GM19099 (cell line): ENCODE measurements around the gene ARHGAP42.
A peak's percentile ranks its signal among the peaks of the same experiment; 100 is the strongest.

Experiments
- POLR2A ChIP-seq: IDR thresholded peaks from 3 replicates; pipeline ENCODE4 v1.6.1; 2011; ENCODE audit warnings: low read depth; ENCODE audit not compliant: insufficient read length; ENCODE audit errors: extremely low read depth

ARHGAP42 gene, protein sequence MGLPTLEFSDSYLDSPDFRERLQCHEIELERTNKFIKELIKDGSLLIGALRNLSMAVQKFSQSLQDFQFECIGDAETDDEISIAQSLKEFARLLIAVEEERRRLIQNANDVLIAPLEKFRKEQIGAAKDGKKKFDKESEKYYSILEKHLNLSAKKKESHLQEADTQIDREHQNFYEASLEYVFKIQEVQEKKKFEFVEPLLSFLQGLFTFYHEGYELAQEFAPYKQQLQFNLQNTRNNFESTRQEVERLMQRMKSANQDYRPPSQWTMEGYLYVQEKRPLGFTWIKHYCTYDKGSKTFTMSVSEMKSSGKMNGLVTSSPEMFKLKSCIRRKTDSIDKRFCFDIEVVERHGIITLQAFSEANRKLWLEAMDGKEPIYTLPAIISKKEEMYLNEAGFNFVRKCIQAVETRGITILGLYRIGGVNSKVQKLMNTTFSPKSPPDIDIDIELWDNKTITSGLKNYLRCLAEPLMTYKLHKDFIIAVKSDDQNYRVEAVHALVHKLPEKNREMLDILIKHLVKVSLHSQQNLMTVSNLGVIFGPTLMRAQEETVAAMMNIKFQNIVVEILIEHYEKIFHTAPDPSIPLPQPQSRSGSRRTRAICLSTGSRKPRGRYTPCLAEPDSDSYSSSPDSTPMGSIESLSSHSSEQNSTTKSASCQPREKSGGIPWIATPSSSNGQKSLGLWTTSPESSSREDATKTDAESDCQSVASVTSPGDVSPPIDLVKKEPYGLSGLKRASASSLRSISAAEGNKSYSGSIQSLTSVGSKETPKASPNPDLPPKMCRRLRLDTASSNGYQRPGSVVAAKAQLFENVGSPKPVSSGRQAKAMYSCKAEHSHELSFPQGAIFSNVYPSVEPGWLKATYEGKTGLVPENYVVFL

DNA sequence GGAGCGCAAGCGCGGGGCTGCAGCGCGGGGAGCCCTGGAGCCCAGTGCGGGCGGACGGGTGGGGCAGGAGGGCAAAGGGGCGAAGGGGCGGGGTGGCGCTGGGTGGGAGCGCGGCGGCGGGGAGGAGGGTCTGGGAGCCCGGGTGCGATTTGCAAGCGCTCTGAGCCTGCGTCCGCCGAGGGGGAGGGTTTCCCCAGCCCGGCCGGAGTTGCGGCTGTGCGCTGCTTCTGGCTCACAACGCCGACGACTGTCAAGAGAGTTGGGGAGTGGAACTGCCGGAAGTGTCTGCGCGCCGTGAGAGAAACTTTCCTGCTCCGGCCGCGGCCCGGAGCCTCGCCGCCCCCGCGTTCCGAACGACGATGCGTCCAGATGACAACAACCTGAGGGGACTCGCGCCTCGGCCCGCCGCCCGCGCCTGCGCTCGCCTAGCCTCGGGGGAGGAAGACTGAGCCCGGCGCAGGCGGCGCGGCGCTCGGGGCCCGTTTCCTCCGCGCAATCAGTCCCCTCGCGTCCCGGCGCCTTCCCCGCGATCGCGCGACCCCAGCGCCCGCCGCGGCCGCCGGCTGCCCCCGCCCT is at the start of gene ARHGAP42:
TSS of gene ARHGAP42 (plus strand) at position 235 of the 576 bp plus-strand sequence. CDS start 391 bp downstream, outside the sequence.
- peak; percentile 45 for TF ChIP-seq POLR2A

DNA sequence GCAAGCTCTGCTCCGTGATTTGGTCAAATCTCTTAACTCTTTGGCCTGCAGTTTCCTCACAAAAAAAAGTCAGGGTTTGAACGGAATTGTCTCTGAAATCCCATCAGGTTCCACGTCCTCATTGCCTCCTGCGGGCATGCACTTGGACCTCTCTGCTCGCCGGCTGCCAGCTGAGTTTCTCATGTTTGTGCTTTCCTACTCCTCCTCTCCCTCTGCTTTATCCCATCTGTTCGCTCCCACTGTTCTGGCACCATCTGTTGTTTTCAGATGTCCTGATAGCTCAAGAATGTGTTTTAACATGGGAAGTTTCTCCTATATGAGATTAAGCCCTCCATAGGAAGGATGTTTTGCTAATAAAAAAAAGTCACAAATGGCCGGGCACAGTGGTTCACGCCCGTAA is 49.4 kb upstream of the ARHGAP42 start:
- TF ChIP-seq POLR2A = no peak

DNA sequence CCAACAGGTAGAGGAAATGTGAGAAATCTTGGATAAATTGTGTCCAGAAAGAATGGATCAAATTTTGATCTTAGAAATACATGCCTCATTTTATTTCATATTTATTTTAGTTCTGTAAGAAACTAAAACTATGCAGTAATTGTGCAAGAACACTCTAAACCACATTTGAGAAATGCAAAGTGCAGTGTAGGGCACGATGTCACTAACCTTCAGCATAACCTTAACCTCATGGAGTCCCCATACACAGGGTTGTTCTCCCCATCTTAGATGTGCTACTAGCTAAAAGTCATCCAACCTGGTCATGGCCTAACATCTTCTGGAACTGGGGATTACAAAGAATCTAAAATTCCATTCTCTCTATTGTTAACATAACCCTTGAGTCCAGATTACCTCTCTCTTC is 48.4 kb upstream of the ARHGAP42 start:
- no peak for TF ChIP-seq POLR2A

DNA sequence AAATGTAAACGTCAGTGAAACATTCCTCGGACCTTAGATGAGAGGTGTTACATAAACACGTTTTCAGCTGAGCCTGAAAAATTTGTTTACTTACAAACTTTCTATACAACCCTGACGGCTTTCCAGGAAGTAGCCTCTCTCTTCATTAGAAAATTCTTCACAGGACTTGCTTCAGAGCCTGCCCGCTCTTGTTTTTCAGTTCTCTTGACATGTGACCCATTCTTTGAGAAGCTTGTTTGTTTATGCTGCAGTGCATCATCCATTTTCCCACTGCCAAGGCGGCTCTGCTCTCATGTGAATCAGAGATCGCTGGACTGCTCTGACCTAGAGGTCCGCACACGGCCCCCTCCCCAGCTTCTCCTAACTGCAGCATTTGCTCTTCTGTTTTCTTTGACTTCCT is 47.9 kb upstream of the ARHGAP42 start:
- no peak for TF ChIP-seq POLR2A

DNA sequence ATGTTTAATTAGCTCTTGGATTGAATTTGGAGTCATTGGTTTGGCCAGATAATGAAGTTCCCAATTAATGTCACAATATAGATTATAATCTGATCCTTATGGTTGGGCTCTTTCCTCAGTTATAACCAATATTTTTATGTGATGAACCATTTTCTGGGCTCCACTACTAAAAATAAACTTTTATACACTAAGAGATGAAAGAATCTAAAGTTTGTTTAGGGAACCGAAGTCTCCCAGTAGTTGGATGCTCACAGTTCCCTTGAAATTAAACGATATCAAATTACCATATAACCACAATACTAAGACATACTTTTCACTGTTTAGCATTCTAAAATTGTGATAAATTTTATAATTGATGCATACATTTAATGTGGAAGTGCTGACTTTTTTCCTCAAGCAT is 47.0 kb upstream of the ARHGAP42 start:
- no peak for TF ChIP-seq POLR2A

DNA sequence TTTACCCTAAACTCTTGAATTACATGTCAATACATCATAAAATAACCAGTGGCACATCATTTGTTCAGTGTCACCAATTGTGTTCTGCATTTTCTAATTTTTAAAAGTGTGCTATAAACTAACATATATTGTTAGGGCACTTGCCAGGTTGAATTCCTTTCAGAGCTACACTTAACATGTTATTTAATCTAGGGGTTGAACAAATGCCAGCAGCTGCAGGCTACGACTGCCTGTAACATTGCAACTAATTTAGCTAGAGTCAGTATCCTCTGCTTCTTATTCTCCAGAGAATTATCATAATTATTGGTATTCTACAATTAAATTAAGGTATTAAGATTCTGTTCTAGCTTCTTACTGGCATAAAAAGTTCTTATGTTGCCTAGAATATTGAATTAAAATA is 46.4 kb upstream of the ARHGAP42 start:
- no peak for TF ChIP-seq POLR2A

DNA sequence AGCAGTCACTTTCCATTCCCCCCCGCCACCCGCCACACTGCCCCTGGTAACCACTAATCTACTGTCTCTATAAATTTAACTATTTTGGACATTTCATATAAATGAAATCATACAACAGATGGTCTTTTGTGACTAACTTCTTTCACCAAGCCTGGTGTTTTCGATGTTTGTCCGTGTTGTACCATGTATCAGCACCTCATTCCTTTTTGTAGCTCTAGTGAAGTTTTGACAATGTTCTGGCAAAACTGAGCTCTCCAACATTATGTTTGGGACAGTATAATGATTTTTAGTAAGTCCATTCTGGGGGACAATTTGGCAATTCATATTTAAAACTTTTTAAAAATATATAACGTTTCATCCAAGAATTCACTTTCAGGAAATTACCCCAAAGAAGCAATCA is 45.6 kb upstream of the ARHGAP42 start:
- TF ChIP-seq POLR2A = no peak

DNA sequence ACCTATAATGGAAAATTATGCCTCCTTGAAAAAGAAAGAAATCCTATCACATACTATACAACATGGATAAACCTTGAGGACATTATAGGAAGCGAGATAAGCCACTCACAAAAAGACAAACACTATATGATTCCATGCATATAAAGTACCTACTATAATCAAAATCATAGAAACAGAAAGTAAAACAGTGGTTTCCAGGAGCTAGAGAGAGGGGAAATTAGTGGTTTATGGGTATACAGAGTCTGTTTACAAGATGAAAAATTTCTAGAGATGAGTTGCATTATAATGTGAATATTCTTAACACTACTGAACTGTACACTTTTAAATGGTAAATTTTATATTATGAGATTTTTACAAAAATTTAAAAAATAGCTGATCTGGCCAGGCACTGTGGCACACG is 40.5 kb upstream of the ARHGAP42 start:
- TF ChIP-seq POLR2A = no peak

DNA sequence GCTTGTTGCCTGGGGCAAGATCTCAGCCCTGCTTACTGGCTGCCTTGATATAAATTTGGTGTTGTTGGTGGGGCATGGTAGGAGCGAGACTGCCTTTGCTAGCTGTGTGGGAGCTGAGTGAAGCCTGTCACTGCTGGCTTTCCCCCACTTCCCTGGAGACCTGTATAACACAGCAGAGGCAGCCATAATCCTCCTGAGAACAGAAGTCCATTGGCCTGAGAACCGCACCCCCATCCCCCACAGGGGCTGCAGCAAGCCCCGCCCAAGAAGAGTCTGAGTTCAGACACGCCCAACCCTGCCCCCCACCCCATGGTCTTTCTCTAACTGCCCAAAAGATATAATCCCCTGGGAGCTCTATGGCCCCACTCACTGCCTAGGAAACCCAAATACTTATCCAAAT is 39.2 kb upstream of the ARHGAP42 start:
- TF ChIP-seq POLR2A = no peak

DNA sequence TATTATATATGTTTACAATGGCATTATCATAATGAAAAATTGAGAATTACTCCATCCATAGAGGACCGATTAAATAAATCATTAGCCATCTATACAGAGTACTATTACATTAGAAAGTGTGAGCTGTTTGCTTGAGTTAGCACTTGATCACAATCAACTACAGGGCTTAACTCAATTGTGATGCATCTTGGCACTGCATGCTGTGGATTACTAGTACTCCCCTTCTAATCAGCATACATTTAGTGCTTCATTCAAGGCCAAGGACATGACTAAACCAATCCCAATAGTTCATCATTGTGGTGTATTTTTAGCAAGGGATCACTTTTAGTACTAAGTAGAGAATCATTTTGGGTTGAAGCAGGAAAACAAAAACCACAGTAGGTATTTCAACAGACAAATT is 23.5 kb upstream of the ARHGAP42 start:
- TF ChIP-seq POLR2A = no peak

DNA sequence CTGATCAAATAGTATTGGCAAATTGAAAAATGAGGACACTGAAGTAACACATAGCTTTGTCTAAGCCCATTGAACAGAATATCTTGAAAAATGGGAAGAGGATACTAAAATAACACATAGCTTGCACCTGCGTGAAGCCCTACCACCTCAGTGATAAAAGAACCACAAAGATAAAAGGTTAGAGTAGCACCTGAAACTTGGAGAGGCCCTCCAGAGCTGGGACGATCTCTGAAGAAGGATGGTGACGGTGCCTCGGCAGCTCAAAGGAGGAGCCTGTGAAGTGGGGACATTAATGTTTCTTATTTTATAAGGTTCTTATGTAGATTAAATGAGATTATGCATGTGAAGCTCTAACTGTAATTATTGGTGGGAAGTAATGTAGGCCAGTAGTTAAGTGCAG is 23.1 kb upstream of the ARHGAP42 start:
- no peak for TF ChIP-seq POLR2A

DNA sequence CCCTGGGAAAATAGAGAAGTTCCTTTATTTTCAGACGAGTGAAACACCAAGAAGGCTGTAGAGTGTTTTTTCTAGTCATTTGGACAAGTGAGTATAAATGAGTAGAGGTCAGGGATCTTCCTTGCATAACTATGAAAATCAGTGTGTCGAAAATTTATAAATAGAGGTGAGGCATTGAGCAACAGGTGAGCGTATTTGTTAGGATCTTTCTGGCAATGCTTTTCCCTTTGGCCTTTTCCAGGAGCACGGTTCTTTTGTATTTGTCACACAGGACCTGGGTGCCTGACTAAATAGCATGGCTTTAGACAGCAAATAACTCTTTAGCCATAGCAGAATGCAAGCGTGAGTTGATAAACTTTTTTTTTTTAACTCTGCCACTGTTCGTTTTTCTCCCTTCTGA is 19.6 kb upstream of the ARHGAP42 start:
- TF ChIP-seq POLR2A = no peak

DNA sequence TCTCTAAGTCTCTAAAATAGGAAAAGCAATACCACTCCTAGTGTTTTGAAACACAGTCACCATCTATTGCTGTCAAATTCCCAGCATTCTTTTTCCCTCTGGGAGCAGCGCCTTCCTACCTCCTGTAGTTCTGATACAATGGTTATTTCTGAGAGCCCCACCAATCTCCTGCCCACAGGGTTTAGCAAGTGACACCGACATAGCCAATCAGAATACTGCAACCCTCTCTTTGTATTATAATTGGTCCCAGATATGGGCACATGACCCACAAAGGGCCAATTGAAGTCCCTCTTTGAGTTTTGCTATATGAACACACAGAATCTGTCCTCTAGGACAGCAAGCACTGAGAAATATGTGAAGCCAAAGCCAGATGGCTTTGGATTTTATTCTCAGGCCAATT is 16.9 kb upstream of the ARHGAP42 start:
- no peak for TF ChIP-seq POLR2A

DNA sequence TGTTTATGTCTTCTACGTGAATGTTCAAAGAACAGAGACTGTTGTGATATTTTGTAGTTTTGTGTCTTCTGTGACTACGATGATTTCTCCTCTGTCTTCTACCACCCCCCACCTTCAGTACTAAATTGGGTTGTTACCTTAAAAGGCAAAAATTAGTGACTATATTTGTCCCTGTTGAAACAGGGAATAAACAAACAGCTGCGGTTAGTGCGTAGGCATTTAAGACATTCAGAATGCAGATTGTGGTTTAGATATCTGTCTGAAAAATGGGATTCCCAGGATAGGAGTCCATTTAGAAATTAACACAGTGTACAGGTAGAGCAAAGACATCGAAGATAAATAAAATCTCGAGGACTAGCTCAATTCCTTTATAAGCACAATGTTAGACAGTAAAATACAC is 15.6 kb upstream of the ARHGAP42 start:
- no peak for TF ChIP-seq POLR2A

DNA sequence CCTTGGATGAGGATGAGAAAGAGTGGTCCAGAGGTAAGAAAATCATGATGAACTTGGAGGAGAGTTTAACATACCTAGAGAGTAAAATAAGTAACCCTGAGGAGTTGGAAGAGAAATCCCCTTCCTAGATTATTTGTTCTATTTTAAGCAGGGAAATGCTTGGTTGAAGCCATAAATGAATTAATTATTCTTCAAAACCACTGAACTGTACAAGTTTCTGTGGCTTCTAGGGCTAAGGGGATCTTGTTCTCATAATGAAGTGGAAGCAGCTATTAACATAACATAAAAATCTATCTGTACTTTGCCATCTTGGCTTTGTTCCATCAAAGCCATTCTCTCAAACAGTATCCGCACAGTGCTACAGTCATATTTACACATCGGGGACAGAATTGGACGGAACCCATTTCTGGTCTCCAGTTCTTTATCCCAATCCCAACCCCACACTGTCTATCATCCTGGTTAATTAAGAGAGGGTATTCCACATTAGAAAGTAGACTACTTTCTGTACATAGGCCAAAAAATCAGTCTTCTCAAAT is 14.5 kb upstream of the ARHGAP42 start:
- TF ChIP-seq POLR2A = no peak
